Measurements from ENCODE around the gene EXOC6.

Gene EXOC6

DNA sequence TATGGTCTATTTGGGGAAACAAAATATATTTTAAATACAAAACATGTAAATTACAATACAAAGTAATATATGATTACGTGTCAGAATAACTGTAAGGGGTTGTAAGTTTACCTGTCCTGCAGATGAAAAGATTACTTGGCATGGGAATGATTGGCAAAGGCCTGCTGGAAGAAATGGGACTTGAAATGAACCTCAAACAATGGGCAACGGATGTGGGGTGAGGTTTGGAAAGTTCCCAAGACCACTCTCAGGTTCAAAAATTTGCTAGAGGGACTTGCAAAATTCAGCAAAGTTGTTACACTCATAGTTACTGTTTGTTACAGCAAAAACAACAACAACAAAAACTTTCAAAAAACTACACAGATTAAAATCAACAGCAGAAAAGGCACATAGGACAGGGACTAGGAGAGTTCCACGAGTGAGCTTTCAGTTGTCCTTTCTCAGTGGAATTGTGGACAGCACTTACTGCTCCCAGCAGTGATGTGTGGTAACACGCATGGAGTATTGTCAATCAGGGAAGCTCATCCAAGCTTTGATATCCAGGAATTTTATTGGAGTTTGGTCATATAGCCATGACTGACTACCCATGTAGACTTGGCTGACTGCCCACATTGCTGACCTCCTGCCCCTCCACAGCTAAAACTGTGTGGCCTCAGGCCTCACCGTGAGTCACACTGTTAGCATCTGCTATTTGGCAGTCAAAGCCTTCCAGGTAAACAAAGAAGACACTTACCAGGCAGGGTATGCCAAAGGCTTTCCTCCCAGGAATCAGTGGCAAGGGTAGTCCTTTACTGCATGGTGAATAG is 43.8 kb downstream of the EXOC6 start:
- TF ChIP-seq REST (IDR thresholded peaks at IDR 0.05; ENCODE audit: insufficient replicate concordance, low read depth): no peak
- no peak for TF ChIP-seq SPI1 (IDR thresholded peaks at IDR 0.05; ENCODE audit: borderline replicate concordance, low read depth)
- TF ChIP-seq GABPA (IDR thresholded peaks at IDR 0.05; ENCODE audit: low read depth): no peak
- TF ChIP-seq POLR2AphosphoS5 (IDR thresholded peaks at IDR 0.05; ENCODE audit: low read depth): no peak
- TF ChIP-seq, protein P1, sequence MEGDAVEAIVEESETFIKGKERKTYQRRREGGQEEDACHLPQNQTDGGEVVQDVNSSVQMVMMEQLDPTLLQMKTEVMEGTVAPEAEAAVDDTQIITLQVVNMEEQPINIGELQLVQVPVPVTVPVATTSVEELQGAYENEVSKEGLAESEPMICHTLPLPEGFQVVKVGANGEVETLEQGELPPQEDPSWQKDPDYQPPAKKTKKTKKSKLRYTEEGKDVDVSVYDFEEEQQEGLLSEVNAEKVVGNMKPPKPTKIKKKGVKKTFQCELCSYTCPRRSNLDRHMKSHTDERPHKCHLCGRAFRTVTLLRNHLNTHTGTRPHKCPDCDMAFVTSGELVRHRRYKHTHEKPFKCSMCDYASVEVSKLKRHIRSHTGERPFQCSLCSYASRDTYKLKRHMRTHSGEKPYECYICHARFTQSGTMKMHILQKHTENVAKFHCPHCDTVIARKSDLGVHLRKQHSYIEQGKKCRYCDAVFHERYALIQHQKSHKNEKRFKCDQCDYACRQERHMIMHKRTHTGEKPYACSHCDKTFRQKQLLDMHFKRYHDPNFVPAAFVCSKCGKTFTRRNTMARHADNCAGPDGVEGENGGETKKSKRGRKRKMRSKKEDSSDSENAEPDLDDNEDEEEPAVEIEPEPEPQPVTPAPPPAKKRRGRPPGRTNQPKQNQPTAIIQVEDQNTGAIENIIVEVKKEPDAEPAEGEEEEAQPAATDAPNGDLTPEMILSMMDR (IDR thresholded peaks at IDR 0.05; ENCODE audit: insufficient read depth, low read length): no peak
- H3K27ac ChIP-seq (replicated peaks): no peak overlapping the region
- no peaks in the 10 kb centered on the region for H3K27me3 ChIP-seq (ENCODE audit: insufficient read depth, poor library complexity, severe bottlenecking)
- H3K4me3 ChIP-seq (replicated peaks; ENCODE audit: insufficient read depth, low read length): no peak overlapping the region
- DNase-seq (ENCODE audit: low read depth in 1 of 2, low spot score in 1 of 2): no peak

DNA sequence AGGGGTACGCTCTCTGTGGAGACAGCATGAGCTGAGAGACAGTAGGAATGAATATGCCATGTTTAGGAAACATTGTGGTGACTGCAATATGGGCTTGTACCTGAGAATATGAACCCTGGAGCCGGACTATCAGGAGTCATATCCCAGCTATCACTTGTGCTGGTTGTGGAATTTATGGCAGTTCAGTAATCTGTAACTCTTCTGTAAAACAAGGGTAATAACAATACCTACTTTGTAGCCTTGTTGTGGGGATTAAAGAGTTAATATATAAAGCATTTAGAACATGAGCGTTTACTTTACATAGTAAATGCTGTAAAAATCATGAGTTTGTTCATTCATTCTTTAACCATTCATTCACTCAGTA is 44.4 kb downstream of the EXOC6 start:
- no peak for DNase-seq (ENCODE audit: low read depth in 1 of 2, low spot score in 1 of 2)
- Histone ChIP-seq H3K27me3 (ENCODE audit: insufficient read depth, poor library complexity, severe bottlenecking) (no peaks in the 10 kb centered on the region), H3K27ac (replicated peaks) (no peak overlapping the region), H3K4me3 (replicated peaks; ENCODE audit: insufficient read depth, low read length) (no peak overlapping the region)
- TF ChIP-seq, protein P1 (IDR thresholded peaks at IDR 0.05; ENCODE audit: insufficient read depth, low read length): no peak
- no peak for TF ChIP-seq REST (IDR thresholded peaks at IDR 0.05; ENCODE audit: insufficient replicate concordance, low read depth)

GRCh38 chr10:92894081-92894655 is 45.8 kb downstream of the EXOC6 start:
- Histone ChIP-seq H3K27me3 (ENCODE audit: insufficient read depth, poor library complexity, severe bottlenecking) (no peaks in the 10 kb centered on the region), H3K27ac (replicated peaks) (no peak overlapping the region), H3K4me3 (replicated peaks; ENCODE audit: insufficient read depth, low read length) (no peak overlapping the region)
- DNase-seq (ENCODE audit: low read depth in 1 of 2, low spot score in 1 of 2): no peak
- no peak for TF ChIP-seq GABPA (IDR thresholded peaks at IDR 0.05; ENCODE audit: low read depth)
- TF ChIP-seq, protein P1 (IDR thresholded peaks at IDR 0.05; ENCODE audit: insufficient read depth, low read length): no peak
- TF ChIP-seq REST (IDR thresholded peaks at IDR 0.05; ENCODE audit: insufficient replicate concordance, low read depth): no peak
- no peak for TF ChIP-seq SPI1 (IDR thresholded peaks at IDR 0.05; ENCODE audit: borderline replicate concordance, low read depth)
- no peak for TF ChIP-seq POLR2AphosphoS5 (IDR thresholded peaks at IDR 0.05; ENCODE audit: low read depth)

Measured in HL-60 (cell line).